ENCODE data around the gene PTH1R. TPM values are rescaled to one million over a fixed set of nuclear protein-coding genes. Genes with fewer than 3 reads are reported as not detected.
A peak's percentile ranks its signal among the peaks of the same experiment; 100 is the strongest.

Gene PTH1R
- total RNA-seq, 1 donor from 2014 or later, result 15.4 TPM

DNA sequence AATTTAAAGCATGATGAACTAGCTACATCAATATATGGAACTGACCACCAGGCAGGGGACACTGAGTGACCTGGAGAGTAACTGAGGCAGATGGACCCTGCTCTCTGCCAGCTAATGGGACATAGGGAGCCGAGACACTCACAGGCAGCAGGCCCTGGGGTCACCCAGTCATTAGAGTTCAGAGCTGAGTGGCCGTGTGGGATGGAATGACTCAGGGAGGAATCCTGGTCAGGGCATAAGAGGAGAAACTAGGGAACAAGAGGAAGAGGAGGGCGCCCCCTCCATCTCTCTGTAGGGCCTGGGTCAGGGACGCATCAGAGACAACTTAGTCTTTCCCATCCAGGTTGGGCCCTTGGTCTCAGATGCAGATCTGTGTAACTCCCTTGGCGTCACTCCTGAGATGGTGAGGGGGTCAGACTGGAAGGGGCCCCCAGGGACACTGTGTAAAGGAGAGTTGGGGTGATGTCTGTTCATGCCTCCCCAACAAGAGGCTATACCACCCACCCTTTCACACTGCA is 59.3 kb downstream of the PTH1R start:
- peaks cover 55% of the 10 kb centered on the region for H3K4me1 Mint-ChIP-seq (ENCODE audit: unreplicated experiment)
- H3K27ac Mint-ChIP-seq (ENCODE audit: unreplicated experiment), result peak overlapping the region; percentile 88
- H3K36me3 Mint-ChIP-seq (ENCODE audit: unreplicated experiment), result peaks cover 24% of the 10 kb centered on the region

DNA sequence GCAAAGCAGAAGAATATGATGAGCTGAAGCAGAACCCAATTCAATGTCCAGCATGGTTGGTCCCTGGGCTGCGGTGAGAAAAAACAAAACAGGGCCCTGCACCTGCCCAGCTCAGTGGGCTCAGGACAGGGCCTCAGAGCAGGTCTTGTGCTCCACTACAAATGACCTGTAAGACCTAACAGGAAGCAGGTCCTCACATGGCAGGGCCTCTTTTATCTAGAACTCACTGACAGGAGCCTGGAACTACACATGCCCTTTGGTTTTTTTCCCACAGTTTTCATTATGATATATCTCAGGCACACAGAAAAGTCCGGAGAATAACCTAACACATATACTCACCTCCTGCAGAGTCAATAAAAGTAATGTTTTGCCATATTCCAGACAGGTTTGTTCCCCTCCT is 60.6 kb downstream of the PTH1R start:
- Mint-ChIP-seq H3K27ac (ENCODE audit: unreplicated experiment) (no peak overlapping the region), H3K9me3 (ENCODE audit: unreplicated experiment) (no peaks in the 10 kb centered on the region), H3K4me3 (ENCODE audit: unreplicated experiment) (no peak overlapping the region), H3K36me3 (ENCODE audit: unreplicated experiment) (peaks cover 24% of the 10 kb centered on the region), H3K27me3 (ENCODE audit: unreplicated experiment) (no peaks in the 10 kb centered on the region), H3K4me1 (ENCODE audit: unreplicated experiment) (peaks cover 49% of the 10 kb centered on the region)
- TF ChIP-seq, protein P1, sequence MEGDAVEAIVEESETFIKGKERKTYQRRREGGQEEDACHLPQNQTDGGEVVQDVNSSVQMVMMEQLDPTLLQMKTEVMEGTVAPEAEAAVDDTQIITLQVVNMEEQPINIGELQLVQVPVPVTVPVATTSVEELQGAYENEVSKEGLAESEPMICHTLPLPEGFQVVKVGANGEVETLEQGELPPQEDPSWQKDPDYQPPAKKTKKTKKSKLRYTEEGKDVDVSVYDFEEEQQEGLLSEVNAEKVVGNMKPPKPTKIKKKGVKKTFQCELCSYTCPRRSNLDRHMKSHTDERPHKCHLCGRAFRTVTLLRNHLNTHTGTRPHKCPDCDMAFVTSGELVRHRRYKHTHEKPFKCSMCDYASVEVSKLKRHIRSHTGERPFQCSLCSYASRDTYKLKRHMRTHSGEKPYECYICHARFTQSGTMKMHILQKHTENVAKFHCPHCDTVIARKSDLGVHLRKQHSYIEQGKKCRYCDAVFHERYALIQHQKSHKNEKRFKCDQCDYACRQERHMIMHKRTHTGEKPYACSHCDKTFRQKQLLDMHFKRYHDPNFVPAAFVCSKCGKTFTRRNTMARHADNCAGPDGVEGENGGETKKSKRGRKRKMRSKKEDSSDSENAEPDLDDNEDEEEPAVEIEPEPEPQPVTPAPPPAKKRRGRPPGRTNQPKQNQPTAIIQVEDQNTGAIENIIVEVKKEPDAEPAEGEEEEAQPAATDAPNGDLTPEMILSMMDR (IDR thresholded peaks at IDR 0.05), result no peak
- DNase-seq (ENCODE audit: extremely low spot score, unreplicated experiment), result no peak

More for the DNA sequence above, 59.3 kb downstream of the PTH1R start:
- TF ChIP-seq, protein P1 (IDR thresholded peaks at IDR 0.05), result no peak
- Mint-ChIP-seq H3K4me3 (ENCODE audit: unreplicated experiment) (no peak overlapping the region), H3K9me3 (ENCODE audit: unreplicated experiment) (no peaks in the 10 kb centered on the region), H3K27me3 (ENCODE audit: unreplicated experiment) (no peaks in the 10 kb centered on the region)
- DNase-seq (ENCODE audit: extremely low spot score, unreplicated experiment), result no peak

DNA sequence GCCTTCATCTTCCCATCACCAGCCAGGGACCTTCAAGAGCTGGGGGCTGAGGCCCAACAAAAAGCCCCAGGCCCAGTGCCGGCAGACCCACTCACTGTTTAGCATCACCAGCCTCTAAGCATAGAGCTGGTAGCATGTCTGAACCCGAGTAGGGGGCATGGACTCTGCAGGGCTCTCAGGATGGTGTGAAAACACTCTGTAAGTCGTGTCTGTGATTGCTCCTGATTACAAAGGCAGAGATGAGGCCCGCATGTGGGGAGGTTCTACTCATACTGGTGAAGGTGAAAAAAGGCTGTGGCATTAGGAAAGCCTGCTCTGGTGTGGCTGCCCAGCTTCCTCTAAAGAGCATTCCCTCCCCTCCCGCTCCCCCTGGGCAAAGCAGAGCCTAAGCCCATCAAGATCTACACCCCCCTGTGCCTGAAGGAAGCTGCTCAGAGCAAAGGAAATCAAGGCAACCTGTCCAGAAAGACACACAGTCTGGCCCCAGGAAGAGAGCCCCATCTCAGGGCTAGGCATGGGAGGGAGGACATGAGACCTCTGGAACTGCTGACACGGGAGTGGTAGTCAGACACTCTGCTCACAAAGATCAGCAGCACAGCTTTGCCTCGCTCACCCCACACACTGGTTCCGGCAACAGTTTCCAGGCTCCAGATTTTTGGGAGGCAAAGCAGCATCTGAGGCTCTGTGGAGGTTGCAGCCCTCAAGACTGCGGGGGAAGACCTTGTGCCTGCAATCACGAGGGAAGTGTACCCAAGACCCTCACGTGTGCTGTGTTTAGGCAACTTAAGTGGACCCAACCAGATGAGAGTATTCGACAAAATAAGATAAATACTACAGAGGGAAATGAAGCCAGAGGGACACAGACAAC is 62.3 kb downstream of the PTH1R start:
- Mint-ChIP-seq H3K36me3 (ENCODE audit: unreplicated experiment) (peaks cover 24% of the 10 kb centered on the region), H3K27me3 (ENCODE audit: unreplicated experiment) (no peaks in the 10 kb centered on the region), H3K27ac (ENCODE audit: unreplicated experiment) (peak overlapping the region; percentile 21), H3K9me3 (ENCODE audit: unreplicated experiment) (no peaks in the 10 kb centered on the region), H3K4me1 (ENCODE audit: unreplicated experiment) (peaks cover 49% of the 10 kb centered on the region), H3K4me3 (ENCODE audit: unreplicated experiment) (no peak overlapping the region)
- DNase-seq (ENCODE audit: extremely low spot score, unreplicated experiment), result no peak
- TF ChIP-seq, protein P1 (IDR thresholded peaks at IDR 0.05), result no peak

DNA sequence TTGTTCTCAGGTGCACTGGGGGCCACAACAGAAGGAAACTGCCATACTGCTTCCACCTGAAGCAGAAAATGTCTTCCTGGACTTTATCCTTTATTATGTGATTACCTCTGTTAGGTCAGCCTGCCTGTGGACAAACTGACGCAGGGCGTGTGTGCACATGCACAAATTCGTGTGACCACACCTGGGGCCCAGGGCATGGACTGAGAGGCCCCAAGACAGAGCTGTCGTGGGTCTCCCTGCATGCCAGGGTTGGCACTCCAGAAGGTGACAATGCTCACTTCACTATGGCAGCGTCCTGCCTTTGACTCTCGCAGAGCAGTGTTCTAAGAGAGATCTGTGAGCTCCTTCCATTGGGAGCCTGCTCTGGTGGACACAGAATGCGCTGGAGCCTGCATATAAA is 64.6 kb downstream of the PTH1R start:
- TF ChIP-seq, protein P1 (IDR thresholded peaks at IDR 0.05), result no peak
- Mint-ChIP-seq H3K27ac (ENCODE audit: unreplicated experiment) (no peak overlapping the region), H3K27me3 (ENCODE audit: unreplicated experiment) (no peaks in the 10 kb centered on the region), H3K9me3 (ENCODE audit: unreplicated experiment) (no peaks in the 10 kb centered on the region), H3K36me3 (ENCODE audit: unreplicated experiment) (peaks cover 30% of the 10 kb centered on the region), H3K4me3 (ENCODE audit: unreplicated experiment) (no peak overlapping the region), H3K4me1 (ENCODE audit: unreplicated experiment) (peaks cover 30% of the 10 kb centered on the region)
- no peak for DNase-seq (ENCODE audit: extremely low spot score, unreplicated experiment)

DNA sequence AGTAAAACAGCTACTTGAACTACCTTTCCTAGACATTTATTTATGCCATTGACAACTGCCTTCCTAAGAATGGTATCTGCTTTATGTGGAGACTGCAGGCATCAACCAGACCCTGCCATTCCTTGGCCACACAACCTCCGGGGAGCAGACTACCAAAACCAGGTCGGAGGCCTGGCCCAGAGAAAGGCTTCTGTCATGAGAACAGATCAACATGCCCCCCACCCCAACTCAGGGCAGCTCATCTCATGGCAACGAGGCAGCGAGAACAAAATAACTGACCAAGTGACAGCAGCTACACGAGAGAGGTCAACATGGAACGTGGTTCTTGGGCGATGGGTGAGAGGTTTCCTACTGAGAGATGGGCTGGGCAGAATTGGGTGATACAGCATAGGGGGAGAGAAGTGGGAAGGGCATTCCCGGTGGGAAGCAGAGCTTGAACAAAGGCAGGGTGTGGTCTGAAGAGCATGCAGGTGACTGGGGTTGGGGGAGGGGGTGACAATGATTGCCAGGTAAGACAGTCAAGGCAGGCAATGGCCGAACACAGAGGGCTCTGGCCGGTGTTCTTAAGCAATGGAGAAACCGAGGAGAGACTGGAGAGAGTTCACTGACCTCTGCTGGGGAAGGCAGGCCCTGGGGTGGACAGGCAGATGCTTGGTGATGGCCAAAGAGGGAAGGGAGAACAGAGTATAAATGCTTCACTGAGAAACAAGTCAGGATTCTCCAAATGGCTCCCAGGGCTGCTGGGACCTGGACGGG is 65.1 kb downstream of the PTH1R start:
- H3K4me3 Mint-ChIP-seq (ENCODE audit: unreplicated experiment), result no peak overlapping the region

More for the DNA sequence above, 65.1 kb downstream of the PTH1R start:
- DNase-seq (ENCODE audit: extremely low spot score, unreplicated experiment), result no peak
- peaks cover 28% of the 10 kb centered on the region for H3K36me3 Mint-ChIP-seq (ENCODE audit: unreplicated experiment)
- no peaks in the 10 kb centered on the region for H3K27me3 Mint-ChIP-seq (ENCODE audit: unreplicated experiment)
- TF ChIP-seq, protein P1 (IDR thresholded peaks at IDR 0.05), result no peak
- H3K27ac Mint-ChIP-seq (ENCODE audit: unreplicated experiment), result no peak overlapping the region
- no peaks in the 10 kb centered on the region for H3K9me3 Mint-ChIP-seq (ENCODE audit: unreplicated experiment)
- H3K4me1 Mint-ChIP-seq (ENCODE audit: unreplicated experiment), result peaks cover 33% of the 10 kb centered on the region

Data from osteocyte (in vitro differentiated cells).